NCI-H510A treated with DMSO at 0.1 percent for 48 hours (cell line): ENCODE measurements around the gene PLXDC1.
"Not testable (repeated sequence)": the region's sequence is repeated elsewhere in the genome, so short reads cannot be mapped to it uniquely, and the experiment has no call there.

Experiments
- DNase-seq: peaks from one replicate; lab custom pipeline; 2025; lab: John Stamatoyannopoulos, UW

PLXDC1 gene

GRCh38 chr17:39125143-39125875, 26.1 kb downstream of the PLXDC1 start:
- DNase-seq, result no peak

- DNase-seq, result no peak
Observed at GRCh38 chr17:39123627-39124026, 27.8 kb downstream of the PLXDC1 start.

- DNase-seq, result no peak
Observed at GRCh38 chr17:39122991-39123390, 28.4 kb downstream of the PLXDC1 start.

GRCh38 chr17:39121919-39122318, 29.5 kb downstream of the PLXDC1 start:
- not testable (repeated sequence) for DNase-seq

GRCh38 chr17:39118674-39119419, 32.6 kb downstream of the PLXDC1 start:
- DNase-seq, result no peak

- no peak for DNase-seq
Observed at GRCh38 chr17:39116224-39116623, 35.2 kb downstream of the PLXDC1 start.

GRCh38 chr17:39115135-39115534, 36.3 kb downstream of the PLXDC1 start:
- no peak for DNase-seq

- no peak for DNase-seq
Observed at GRCh38 chr17:39114723-39115122, 36.7 kb downstream of the PLXDC1 start.

- DNase-seq, result no peak
Observed at GRCh38 chr17:39113871-39114270, 37.6 kb downstream of the PLXDC1 start.

GRCh38 chr17:39110435-39111136, 40.9 kb downstream of the PLXDC1 start:
- DNase-seq, result no peak

- DNase-seq, result no peak
Observed at GRCh38 chr17:39108461-39109375, 42.7 kb downstream of the PLXDC1 start.

GRCh38 chr17:39107973-39108372, 43.5 kb downstream of the PLXDC1 start:
- DNase-seq, result no peak

- no peak for DNase-seq
Observed at GRCh38 chr17:39107155-39107554, 44.3 kb downstream of the PLXDC1 start.

- DNase-seq, result no peak
Observed at GRCh38 chr17:39105705-39106104, 45.7 kb downstream of the PLXDC1 start.

GRCh38 chr17:39104657-39105056, 46.8 kb downstream of the PLXDC1 start:
- DNase-seq, result no peak

- no peak for DNase-seq
Observed at GRCh38 chr17:39104046-39104445, 47.4 kb downstream of the PLXDC1 start.

GRCh38 chr17:39101091-39101490, 50.3 kb downstream of the PLXDC1 start:
- no peak for DNase-seq

GRCh38 chr17:39100530-39100929, 50.9 kb downstream of the PLXDC1 start:
- no peak for DNase-seq

GRCh38 chr17:39099663-39100286, 51.7 kb downstream of the PLXDC1 start:
- DNase-seq, result no peak

GRCh38 chr17:39098588-39098987, 52.8 kb downstream of the PLXDC1 start:
- DNase-seq, result no peak

GRCh38 chr17:39097537-39097936, 53.9 kb downstream of the PLXDC1 start:
- DNase-seq, result no peak
